Measurements from ENCODE around the gene PDCD1. TPM values are rescaled to one million over a fixed set of nuclear protein-coding genes. Genes with fewer than 3 reads are reported as not detected.
A peak's percentile ranks its signal among the peaks of the same experiment; 100 is the strongest.

Gene PDCD1
- total RNA-seq, 1 donor from 2014 or later: not detected

- TF ChIP-seq CTCF (IDR thresholded peaks at IDR 0.05; ENCODE audit: insufficient read depth, low read length, severe bottlenecking): no peak
- DNase-seq (ENCODE audit: low read depth) (no peak), FAIRE-seq (no peak)
- H3K27me3 ChIP-seq (ENCODE audit: control insufficient read depth, insufficient read depth, low read length): peaks cover 5% of the 10 kb centered on the region
- no peak overlapping the region for H3K4me3 ChIP-seq (ENCODE audit: low read depth, low read length)
- H3K36me3 ChIP-seq (ENCODE audit: control insufficient read depth, insufficient read depth, low read length): no peaks in the 10 kb centered on the region
Observed at GRCh38 chr2:241860184-241861078, 1.7 kb upstream of the PDCD1 start.

GRCh38 chr2:241859436-241860183, 916 bp upstream of the PDCD1 start:
- no peak for DNase-seq (ENCODE audit: low read depth)

GRCh38 chr2:241859017-241859435, 332 bp upstream of the PDCD1 start:
- Histone ChIP-seq H3K27me3 (ENCODE audit: control insufficient read depth, insufficient read depth, low read length) (no peaks in the 10 kb centered on the region), H3K36me3 (ENCODE audit: control insufficient read depth, insufficient read depth, low read length) (no peaks in the 10 kb centered on the region), H3K4me3 (ENCODE audit: low read depth, low read length) (no peak overlapping the region)
- DNase-seq (ENCODE audit: low read depth) (no peak), FAIRE-seq (no peak)
- no peak for TF ChIP-seq CTCF (IDR thresholded peaks at IDR 0.05; ENCODE audit: insufficient read depth, low read length, severe bottlenecking)

More at GRCh38 chr2:241859436-241860183, 916 bp upstream of the PDCD1 start:
- FAIRE-seq: no peak
- TF ChIP-seq CTCF (IDR thresholded peaks at IDR 0.05; ENCODE audit: insufficient read depth, low read length, severe bottlenecking): peak; percentile 23
- Histone ChIP-seq H3K36me3 (ENCODE audit: control insufficient read depth, insufficient read depth, low read length) (no peaks in the 10 kb centered on the region), H3K4me3 (ENCODE audit: low read depth, low read length) (no peak overlapping the region), H3K27me3 (ENCODE audit: control insufficient read depth, insufficient read depth, low read length) (no peaks in the 10 kb centered on the region)

DNA sequence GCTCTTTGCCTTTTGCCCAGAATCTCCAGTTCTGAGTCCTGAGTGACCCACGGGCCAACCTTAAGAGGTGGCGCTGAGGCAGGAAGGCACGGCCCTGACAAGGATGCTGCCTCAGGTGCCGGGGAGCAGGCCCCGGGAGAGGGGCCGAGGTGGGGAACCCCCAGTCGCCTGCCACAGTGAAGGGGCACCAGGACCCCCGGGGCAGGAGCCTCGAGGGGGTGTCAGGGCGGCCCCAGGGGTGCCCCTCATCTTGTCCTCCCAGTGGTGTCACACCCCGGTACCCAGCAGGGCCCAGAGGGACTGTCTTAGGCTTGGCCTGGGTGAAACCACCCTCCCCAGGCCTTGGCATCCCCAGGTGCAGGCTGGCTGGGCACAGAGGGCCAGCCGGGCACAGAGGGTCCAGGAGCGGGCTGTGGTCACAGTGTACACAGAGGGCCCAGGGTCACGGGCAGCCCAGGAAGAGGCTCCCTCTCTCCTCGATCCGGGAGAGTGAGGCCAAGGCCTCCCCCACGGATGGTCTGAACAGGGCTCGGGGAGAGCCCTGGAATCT, 1.0 kb downstream of the PDCD1 start:
- H3K36me3 ChIP-seq (ENCODE audit: control insufficient read depth, insufficient read depth, low read length): no peaks in the 10 kb centered on the region
- H3K27me3 ChIP-seq (ENCODE audit: control insufficient read depth, insufficient read depth, low read length): no peaks in the 10 kb centered on the region
- DNase-seq (ENCODE audit: low read depth) (no peak), FAIRE-seq (no peak)
- H3K4me3 ChIP-seq (ENCODE audit: low read depth, low read length): no peak overlapping the region
- TF ChIP-seq CTCF (IDR thresholded peaks at IDR 0.05; ENCODE audit: insufficient read depth, low read length, severe bottlenecking): no peak

- no peak for DNase-seq (ENCODE audit: low read depth)
- no peak for FAIRE-seq
- Histone ChIP-seq H3K36me3 (ENCODE audit: control insufficient read depth, insufficient read depth, low read length) (no peaks in the 10 kb centered on the region), H3K4me3 (ENCODE audit: low read depth, low read length) (no peak overlapping the region), H3K27me3 (ENCODE audit: control insufficient read depth, insufficient read depth, low read length) (no peaks in the 10 kb centered on the region)
- TF ChIP-seq CTCF (IDR thresholded peaks at IDR 0.05; ENCODE audit: insufficient read depth, low read length, severe bottlenecking): no peak
Observed at GRCh38 chr2:241857041-241857541, 1.6 kb downstream of the PDCD1 start.
